HG02970 (cell line): ENCODE data around the gene ADGRG4.
"Not testable (repeated sequence)": the region's sequence is repeated elsewhere in the genome, so short reads cannot be mapped to it uniquely, and the experiment has no call there.

ENCODE experiments used
- ATAC-seq: cut with Tn5 transposase; IDR thresholded peaks from one replicate; pipeline ENCODE4 v1.9.1; 2021; ENCODE audit warnings: mild to moderate bottlenecking, moderate library complexity, moderate number of reproducible peaks; ENCODE audit not compliant: unreplicated experiment, low FRiP score

Gene ADGRG4

DNA sequence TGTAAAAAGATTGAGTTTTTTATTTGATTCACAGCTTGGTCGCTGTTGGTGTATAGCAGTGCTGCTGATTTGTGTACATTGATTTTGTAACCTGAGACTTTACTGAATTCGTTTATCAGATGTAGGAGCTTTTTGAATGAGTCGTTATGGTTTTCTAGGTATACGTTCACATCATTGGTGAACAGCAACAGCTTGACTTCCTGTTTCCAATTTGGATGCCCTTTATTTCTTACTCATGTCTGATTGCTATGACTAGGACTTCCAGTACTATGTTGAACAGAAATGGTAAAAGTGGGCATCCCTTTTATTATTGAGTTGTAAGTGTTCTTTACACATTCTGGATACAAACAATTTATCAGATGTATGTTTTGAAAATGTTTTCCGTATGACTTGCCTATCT lies 76.0 kb downstream of the ADGRG4 start:
- no peak for ATAC-seq

DNA sequence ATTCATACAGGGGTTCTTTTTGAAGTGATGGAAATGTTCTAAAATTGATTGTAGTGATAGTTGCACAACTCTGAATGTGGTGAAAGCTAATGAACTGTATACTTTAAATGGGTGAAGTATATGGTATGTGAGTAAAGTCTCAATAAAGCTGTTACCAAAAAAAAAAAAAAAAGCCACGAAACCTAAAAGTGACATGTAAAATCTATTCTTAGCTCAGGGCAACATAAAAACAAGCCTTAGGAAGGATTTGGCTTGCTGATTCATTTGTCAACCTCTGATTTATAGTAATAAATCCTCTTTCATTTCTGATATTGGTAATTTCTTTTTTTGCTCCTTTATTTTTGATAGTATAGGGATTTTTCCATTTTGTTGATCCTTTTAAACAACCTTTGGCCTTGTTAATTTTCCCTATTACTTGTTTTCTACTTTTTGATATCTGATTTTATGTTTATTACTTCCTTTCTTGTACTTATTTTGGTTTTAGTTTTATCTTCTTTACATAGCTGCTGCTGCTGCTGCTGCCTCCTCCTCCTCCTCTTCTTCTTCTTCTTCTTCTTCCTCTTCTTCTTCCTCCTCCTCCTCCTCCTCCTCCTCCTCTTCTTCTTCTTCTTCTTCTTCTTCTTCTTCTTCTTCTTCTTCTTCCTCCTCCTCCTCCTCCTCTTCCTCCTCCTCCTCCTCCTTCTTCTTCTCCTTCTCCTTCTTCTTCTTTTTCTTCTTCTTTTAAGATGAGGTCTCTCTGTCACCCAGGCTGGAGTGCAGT lies 79.4 kb downstream of the ADGRG4 start:
- ATAC-seq, result no peak

DNA sequence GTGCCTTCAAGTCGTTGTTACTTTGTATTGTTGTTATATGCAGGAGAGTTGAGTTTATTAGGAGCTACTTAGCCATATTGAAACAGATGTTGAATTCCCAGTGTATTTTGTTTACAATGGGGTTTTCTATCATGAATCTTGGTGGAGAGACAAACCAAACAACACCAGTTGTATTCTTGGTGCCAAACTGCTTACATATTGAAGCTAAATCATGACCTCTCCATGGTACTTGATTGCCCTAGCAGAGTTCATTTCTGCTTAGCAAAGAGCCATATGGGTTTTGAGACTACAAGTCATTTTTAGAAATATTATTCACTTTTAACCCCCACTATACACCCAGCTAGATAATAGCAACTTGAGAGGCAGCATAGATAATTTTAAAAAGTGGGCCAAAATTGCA lies 85.4 kb downstream of the ADGRG4 start:
- ATAC-seq, result no peak

DNA sequence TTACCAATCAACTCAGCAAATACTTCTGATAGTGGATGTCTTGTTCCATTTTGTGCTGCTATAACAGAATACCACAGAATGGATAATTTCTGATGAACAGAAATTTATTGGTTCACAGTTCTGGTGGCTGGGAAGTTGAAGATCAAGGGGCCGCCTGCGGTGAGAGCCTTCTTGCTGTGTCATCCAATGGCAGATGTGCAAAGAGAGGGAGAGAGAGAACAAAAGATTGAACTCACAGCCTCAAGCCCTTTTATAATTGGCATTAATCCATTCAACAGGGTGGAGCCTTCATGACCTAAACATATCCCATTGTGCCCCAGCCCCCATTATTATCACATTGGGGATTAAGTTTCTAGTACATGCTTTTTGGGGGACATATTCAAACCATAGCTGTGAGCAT lies 86.1 kb downstream of the ADGRG4 start:
- ATAC-seq, result no peak

DNA sequence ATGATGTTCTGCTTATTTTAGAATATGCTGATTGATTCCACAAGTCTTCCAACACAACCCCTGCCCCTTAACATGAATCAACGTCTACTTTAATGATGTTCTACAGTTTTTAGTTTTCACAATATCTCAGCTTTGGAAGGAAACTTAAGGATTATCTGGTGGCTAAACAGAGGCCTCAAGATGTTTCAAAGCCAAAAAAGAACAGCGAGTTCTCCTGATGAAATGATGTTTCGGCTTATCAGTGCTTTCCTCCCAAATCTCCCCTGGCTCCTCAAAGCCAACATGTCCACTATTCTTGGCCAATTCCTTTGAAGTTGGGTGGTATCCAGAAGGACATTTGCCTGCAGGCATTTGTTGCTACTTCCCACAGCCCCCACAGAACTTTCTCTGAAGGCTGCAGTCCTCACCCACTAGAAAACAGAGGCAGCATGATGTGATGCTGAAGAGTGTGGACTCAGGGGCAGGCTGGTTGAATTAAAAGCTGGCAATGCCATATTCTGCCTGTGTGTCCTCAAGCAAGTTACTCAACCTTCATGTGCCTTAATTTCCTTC lies 87.3 kb downstream of the ADGRG4 start:
- ATAC-seq, result no peak

DNA sequence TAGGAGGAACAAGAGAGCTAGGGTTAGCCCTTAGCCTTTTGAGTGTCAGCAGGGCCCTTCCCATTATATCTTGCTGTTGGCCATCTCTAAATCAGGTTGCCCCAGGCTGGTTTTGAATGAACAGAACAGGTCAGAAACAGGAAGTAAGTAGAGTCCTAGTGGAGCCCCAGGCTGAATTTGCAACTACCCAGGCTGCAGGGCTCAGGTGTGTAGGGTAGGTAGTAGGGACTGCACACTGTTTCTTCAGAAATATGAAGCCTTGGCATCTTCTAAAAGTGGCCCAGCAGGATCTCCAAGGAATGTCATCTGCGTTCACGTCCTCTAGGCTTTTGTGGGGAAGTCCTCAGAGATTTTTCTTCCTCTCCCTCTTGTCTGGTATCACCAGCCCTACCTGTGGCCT lies 90.2 kb downstream of the ADGRG4 start:
- ATAC-seq, result no peak

DNA sequence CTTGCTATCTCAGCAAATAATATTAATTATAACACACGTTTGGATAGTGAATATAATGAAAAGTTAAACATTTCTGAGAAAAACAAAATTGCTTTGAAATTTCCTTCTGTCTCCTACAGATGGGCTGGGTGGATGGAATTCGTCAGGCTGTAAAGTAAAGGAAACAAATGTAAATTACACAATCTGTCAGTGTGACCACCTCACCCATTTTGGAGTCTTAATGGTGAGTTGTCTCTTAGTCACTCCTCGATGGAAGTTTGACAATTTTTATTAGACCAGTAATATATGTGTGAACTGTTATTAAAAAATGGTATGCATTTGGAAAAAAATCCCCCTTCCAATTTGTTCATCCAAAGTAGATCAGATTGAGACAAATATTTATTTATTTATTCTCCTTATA lies 94.5 kb downstream of the ADGRG4 start:
- ATAC-seq, result no peak

DNA sequence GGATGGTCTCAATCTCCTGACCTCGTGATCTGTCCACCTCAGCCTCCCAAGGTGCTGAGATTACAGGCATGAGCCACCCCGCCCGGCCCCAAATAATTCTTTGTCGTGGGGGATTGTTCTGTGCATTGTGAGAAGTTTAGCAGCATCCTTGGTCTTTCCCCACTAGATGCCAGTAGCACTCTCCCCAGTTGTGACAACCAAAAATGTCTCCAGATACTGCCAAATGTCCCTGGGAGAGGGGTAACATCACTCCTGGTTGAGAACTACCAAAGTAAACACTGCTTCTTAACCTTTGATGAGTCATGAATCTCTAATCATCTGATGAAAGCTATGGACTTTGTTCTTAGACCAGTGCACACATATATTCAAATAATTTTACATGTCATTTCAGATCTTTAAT lies 96.2 kb downstream of the ADGRG4 start:
- no peak for ATAC-seq

DNA sequence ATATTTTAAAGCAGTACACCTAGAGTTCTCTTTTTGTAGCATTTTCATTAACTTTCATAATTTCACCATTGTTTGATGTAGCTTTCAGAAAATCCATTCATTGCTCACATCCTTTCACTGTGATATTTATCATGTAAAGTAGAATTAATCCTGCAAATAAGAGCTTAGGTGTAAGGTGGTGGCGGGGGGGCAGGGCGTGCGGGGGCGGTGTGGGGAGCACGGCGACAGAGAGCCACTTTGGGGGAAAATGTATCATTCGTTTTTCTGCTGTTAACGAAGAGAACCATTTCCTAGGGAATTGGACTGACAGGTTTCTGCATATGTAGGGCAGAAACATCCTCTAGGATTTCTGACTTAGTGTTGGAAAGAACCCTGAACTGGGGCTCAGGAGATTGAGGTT lies 104.4 kb downstream of the ADGRG4 start:
- ATAC-seq, result no peak

DNA sequence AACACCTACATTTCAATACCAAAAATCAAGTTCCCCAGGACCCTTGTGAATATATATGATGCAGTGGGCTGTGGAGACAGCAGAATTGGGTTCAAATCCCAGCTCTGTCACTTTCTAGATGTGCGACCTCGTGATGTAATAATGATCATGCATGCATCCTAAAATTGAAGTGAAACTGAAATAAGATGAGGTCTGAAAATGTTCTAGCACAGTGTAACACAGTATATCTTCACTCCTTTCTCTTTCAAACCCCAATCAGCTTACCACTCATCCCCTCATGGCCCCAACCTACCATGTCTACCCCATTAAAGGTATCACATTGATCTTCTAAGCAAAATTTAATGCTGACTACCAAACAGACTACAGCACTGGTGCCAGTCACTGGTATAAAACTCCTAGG lies 117.0 kb downstream of the ADGRG4 start:
- ATAC-seq, result no peak

DNA sequence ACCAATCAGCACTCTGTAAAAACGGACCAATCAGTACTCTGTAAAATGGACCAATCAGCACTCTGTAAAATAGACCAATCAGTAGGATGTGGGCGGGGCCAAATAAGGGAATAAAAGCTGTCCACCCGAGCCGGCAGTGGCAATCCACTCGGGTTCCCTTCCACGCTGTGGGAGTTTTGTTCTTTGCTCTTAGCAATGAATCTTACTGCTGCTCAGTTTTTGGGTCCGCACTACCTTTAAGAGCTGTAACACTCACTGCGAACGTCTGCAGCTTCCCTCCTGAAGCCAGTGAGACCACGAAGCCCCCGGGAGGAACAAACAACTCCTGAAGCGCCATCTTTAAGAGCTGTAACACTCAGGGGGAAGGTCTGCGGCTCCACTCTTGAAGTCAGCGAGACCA lies 120.6 kb downstream of the ADGRG4 start:
- ATAC-seq, result no peak

DNA sequence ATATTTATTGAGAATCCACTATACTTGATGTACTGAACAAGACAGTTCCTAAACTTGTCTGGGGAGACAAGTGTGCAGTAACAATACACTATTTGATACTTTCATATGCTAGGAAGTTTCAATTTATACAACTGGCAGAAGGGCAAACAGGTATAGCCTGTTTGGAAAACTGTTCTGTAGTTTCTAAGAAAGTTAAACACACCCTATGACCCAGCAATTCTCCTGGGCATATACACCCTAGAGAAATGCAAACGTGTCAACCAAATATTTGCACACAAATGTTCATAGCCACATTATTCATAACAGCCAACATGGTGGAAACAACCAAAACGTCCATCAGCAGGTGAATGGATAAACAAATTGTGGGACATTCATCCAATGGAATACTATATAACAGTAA lies 123.0 kb downstream of the ADGRG4 start:
- ATAC-seq, result no peak

DNA sequence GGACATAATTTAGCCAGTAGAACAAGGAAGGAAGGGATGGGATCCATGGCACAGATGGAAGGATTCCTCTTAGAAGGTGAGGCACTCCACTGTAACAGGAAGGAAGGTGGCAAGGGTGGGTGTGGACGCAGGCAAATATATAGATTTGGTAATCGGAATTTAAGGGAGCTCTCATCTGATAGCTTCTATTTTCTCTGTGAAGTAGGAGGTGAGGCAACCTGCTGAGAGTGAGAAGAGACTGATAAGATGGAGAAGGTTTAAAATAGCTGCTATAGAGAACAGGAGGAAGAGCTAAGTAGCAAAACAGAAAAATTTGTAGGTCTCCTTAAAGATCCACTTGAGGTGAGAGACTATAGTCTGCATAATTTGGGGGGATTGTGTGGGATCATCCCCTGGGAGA lies 125.2 kb downstream of the ADGRG4 start:
- ATAC-seq, result no peak

DNA sequence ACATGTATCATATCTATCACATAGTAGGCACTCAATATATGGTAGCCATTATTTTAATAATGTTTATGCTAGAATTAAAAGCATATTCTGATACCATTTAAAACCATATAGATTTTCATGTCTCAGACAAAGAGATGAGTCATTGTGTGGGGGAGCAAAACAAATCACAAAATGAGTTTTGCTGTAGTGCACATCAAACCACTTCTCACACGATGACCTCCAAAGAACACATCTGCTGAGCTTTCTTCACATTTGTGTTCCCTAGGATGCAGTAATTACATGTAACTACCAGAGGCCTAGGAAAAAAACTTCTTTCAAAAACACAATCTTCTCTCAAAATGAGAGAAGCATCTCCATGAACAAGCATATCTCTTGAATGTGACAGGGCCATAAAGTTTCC lies 130.9 kb downstream of the ADGRG4 start:
- no peak for ATAC-seq

DNA sequence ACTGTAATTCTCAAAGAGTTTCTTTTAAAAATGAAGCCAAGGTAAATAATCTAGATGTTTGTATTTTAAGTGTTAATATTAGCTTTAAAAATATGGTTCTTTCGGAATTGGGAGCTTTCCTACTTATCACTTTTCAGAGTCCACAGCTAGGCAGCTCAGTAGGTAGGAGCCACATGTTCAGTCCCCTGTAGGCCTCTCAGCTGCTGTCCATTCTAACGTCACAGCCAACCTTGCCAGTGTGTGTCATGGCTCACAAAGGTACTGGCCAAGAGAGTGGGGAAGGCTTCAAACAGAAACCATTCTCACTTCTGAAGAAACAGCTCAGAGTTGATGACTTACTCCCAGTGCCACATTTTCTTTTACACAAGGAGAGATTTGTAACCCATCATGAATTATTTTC lies 137.0 kb downstream of the ADGRG4 start:
- no peak for ATAC-seq

DNA sequence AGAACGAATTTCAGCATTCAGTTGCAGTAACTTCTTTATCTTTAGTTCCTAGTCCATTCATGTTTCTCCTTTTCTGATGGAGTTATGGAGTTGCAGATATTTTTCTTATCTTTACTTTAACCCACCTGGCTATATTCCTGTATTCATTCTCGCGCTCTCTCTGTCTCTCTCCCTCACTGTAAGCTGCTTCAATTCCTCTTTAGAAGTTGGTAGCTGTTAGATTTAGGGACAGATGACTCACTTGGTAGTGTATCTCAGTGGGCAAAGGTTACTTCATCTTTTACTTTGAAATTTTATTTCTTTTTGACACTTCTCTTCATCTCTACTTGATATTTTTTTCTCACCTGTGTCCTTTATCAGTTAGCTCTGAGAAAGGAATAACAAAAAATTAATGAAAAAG lies 137.4 kb downstream of the ADGRG4 start:
- ATAC-seq, result no peak

DNA sequence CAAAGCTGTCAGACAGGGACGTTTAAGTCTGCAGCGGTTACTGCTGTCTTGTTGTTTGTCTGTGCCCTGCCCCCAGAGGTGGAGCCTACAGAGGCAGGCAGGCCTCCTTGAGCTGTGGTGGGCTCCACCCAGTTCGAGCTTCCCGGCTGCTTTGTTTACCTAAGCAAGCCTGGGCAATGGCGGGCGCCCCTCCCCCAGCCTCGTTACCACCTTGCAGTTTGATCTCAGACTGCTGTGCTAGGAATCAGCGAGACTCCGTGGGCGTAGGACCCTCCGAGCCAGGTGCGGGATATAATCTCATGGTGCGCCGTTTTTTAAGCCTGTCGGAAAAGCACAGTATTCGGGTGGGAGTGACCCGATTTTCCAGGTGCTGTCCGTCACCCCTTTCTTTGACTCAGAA lies 144.9 kb downstream of the ADGRG4 start:
- not testable (repeated sequence) for ATAC-seq

DNA sequence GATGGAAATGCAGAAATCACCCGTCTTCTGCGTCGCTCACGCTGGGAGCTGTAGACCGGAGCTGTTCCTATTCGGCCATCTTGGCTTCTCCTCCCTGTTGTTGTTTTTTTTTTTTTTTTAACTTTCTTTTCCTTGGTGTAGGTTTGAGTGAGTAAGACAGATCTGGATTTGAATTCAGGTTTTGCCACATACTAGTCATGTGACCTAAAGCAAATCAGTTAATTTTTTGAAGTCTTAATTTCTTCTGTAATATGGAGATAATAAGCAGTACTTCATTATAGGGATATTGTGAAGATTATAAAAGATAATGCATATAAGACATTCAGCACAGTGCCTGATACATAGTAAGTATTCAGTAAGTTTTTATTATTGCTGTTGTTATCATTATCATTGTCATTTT lies 145.4 kb downstream of the ADGRG4 start:
- ATAC-seq, result no peak

DNA sequence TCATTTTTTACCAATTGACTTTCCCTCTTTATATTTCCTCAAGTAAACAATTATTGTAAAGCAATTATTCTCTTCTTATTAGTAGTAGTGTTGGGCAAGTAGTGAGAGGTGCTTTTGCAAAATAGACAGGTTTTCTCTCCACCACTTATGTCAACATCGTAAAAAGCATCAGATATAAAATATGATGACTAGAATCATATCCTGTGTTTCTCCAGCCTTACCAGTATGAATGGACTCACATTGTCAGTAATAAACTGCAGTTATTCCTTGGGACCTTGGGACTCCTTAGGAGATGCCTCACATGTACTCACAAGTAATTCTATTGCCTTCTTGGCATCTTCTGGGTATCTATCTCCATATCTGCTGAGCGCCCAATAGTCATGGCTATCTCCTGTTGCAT lies 146.5 kb downstream of the ADGRG4 start:
- ATAC-seq, result no peak

DNA sequence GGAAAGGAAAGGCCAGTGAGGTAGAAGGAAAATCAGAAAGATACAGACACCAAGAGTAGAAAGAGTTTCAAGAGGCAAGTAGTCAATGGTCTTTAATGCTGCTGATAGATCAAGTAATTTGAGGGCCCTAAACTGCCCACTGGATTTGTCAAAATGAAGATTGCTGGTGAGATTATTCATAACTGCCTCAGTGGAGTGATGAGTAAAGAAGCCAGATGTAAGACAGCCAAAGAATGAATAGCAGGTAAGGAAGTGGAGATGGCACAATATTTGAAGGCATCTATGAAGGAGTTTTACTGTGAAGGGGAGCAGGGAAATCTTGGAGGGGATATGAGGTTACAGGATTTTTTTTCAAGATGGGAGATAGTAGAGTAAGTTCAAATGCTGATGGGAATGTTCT lies 147.2 kb downstream of the ADGRG4 start:
- no peak for ATAC-seq

DNA sequence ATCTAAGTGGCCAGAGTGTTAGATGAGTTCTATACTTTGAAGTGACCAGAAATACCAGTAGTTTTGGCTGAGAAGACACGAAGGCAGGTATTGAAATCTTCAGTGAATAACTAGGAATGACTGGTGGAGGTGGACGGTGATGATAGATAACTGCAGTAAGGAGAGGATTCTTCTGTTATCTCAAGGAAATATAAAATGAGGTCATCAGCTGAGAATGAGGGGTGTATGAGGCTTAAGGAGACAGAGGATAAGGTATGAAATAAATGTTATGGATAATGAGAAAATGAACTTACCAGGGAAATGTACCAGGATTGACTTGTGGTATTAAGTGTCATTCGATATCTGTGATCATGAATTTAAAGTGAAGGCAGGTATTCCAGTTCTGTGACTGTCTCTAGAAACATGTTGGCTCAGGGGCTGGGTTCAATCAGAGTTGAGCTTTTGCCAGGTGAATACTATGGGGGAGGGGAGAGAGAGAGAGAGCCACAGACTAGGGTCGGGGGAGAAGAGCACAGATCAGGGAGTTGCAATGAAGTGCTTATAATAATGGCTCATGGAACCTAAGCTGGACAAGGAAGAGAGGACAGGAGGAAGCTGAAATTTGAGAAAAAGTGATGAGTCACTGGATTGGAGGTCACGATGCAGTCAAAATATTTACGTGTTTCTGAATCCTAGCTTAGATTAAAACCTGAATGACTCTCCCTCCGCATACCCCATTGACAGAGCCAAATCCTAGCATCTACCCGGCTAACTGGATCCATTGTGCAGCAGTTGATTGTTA lies 149.5 kb downstream of the ADGRG4 start:
- no peak for ATAC-seq

DNA sequence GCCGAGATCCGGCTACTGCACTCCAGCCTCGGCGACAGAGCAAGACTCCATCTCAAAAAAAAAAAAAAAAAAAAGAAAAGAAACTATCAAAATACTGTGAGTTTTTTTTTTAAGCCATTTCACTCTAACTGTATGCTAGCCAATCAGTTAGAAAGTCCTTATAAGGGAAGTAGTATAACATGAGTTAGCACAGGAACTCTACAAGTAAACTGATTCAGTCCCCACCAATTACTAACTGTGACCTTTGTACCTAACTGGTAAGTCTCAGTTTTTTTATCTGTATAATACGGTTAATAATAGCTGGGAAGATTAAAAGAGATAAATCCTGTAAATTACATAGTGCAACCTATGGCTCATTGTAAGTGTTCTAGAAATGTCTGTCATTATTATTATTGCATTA lies 151.9 kb downstream of the ADGRG4 start:
- ATAC-seq, result no peak
